ENCODE results near the gene SLC7A8.
A peak's percentile ranks its signal among the peaks of the same experiment; 100 is the strongest.

The SLC7A8 gene

DNA sequence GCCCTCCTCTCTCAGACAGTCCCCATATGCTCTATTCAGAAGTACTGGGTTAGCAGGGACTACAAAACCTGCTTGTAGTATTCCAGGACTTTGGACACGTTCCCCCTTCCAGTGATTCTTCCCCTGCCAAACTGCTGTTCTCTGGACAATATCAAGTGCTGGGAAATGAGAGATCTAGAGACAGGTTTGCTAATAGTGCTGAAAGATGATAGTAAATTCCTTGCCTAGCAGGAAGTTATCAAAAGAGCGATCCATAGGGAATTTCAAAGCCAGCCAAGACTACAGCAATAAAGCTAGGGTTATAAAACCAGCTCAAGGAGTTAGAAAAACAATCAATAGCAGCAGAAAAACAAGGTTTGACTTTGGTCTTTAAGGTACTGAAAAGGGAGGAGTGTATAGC lies 15.2 kb downstream of the SLC7A8 start:
- Histone ChIP-seq H3K36me3 (ENCODE audit: control insufficient read depth in 1 of 2, insufficient read depth in 2 of 2, low read length in 2 of 2) (no peaks in the 10 kb centered on the region), H3K4me3 (ENCODE audit: low read depth in 1 of 2, low read length in 2 of 2) (peak overlapping the region in 1 of 2 donors; percentile 21), H3K27ac (ENCODE audit: low read length) (peak overlapping the region; percentile 40), H3K27me3 (ENCODE audit: low read depth, low read length) (no peaks in the 10 kb centered on the region), H3K9me3 (ENCODE audit: control insufficient read depth in 1 of 2, low read length in 2 of 2) (no peaks in the 10 kb centered on the region), H3K4me1 (ENCODE audit: control insufficient read depth in 1 of 2, insufficient read depth in 2 of 2, low read length in 2 of 2) (peaks cover 8 to 17% of the 10 kb centered on the region in 2 donors)

- H3K27ac ChIP-seq (ENCODE audit: low read length): no peak overlapping the region
- H3K4me1 ChIP-seq (ENCODE audit: control insufficient read depth in 1 of 2, insufficient read depth in 2 of 2, low read length in 2 of 2): peaks cover 8 to 16% of the 10 kb centered on the region in 2 donors
- no peak overlapping the region for H3K4me3 ChIP-seq (ENCODE audit: low read depth in 1 of 2, low read length in 2 of 2)
- H3K9me3 ChIP-seq (ENCODE audit: control insufficient read depth in 1 of 2, low read length in 2 of 2): no peaks in the 10 kb centered on the region
- peaks cover 0 to 2% of the 10 kb centered on the region in 2 donors for H3K36me3 ChIP-seq (ENCODE audit: control insufficient read depth in 1 of 2, insufficient read depth in 2 of 2, low read length in 2 of 2)
- H3K27me3 ChIP-seq (ENCODE audit: low read depth, low read length): no peaks in the 10 kb centered on the region
These were observed 16.2 kb downstream of the SLC7A8 start for GRCh38 chr14:23167116-23167847.

DNA sequence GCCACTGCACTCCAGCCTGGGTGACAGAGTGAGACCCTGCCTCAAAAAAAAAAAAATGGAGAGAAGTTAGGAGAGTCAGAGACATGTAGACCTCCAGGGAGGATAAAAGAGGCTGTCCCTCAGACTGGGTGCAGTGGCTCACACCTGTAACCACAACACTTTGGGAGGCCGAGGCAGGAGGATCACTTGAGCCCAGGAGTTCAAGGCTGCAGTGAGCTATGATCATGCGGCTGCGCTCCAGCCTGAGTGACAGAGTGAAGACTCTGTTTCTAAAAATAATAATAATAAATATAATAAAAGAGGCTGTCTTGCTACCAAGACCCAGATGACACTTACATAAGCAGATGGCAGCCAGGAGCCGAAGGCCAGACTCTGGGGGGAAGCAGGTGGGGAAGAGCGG lies 18.5 kb downstream of the SLC7A8 start:
- Histone ChIP-seq H3K4me3 (ENCODE audit: low read depth in 1 of 2, low read length in 2 of 2) (no peak overlapping the region), H3K4me1 (ENCODE audit: control insufficient read depth in 1 of 2, insufficient read depth in 2 of 2, low read length in 2 of 2) (peaks cover 11 to 12% of the 10 kb centered on the region in 2 donors), H3K9me3 (ENCODE audit: control insufficient read depth in 1 of 2, low read length in 2 of 2) (no peaks in the 10 kb centered on the region), H3K36me3 (ENCODE audit: control insufficient read depth in 1 of 2, insufficient read depth in 2 of 2, low read length in 2 of 2) (peaks cover 0 to 3% of the 10 kb centered on the region in 2 donors), H3K27ac (ENCODE audit: low read length) (no peak overlapping the region), H3K27me3 (ENCODE audit: low read depth, low read length) (no peaks in the 10 kb centered on the region)

- Histone ChIP-seq H3K4me1 (ENCODE audit: control insufficient read depth in 1 of 2, insufficient read depth in 2 of 2, low read length in 2 of 2) (peaks cover 11 to 12% of the 10 kb centered on the region in 2 donors), H3K27ac (ENCODE audit: low read length) (peak overlapping the region; percentile 25)
These were observed 19.2 kb downstream of the SLC7A8 start for GRCh38 chr14:23164250-23164649.

GRCh38 chr14:23163830-23164229 lies 19.6 kb downstream of the SLC7A8 start:
- Histone ChIP-seq H3K9me3 (ENCODE audit: control insufficient read depth in 1 of 2, low read length in 2 of 2) (no peaks in the 10 kb centered on the region), H3K36me3 (ENCODE audit: control insufficient read depth in 1 of 2, insufficient read depth in 2 of 2, low read length in 2 of 2) (peaks cover 0 to 3% of the 10 kb centered on the region in 2 donors), H3K4me1 (ENCODE audit: control insufficient read depth in 1 of 2, insufficient read depth in 2 of 2, low read length in 2 of 2) (peaks cover 11 to 12% of the 10 kb centered on the region in 2 donors)

More at GRCh38 chr14:23164250-23164649, 19.2 kb downstream of the SLC7A8 start:
- Histone ChIP-seq H3K4me3 (ENCODE audit: low read depth in 1 of 2, low read length in 2 of 2) (no peak overlapping the region), H3K27me3 (ENCODE audit: low read depth, low read length) (no peaks in the 10 kb centered on the region), H3K9me3 (ENCODE audit: control insufficient read depth in 1 of 2, low read length in 2 of 2) (no peaks in the 10 kb centered on the region), H3K36me3 (ENCODE audit: control insufficient read depth in 1 of 2, insufficient read depth in 2 of 2, low read length in 2 of 2) (peaks cover 0 to 3% of the 10 kb centered on the region in 2 donors)

DNA sequence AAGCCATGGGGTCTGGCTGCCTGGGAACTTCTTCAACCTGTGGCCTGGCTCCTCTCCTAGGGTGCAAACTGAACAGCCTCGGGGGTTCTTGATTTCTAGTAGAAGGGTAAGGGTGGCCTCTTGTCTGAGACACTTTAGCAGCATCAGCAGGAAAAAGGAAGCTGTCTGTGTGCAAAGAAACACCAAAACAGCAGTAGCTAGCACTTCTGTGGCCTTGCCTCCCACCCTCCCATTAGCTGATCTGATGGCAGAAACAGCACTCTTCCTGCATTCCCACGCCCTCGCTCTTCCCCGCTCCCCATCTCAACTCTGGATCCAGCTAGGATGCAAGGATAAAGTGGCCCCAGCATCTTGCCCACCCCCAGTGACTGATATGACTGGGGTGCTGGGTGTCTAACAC lies 20.7 kb downstream of the SLC7A8 start:
- H3K27ac ChIP-seq (ENCODE audit: low read length): no peak overlapping the region

More at GRCh38 chr14:23163830-23164229, 19.6 kb downstream of the SLC7A8 start:
- Histone ChIP-seq H3K27ac (ENCODE audit: low read length) (peak overlapping the region; percentile 25), H3K27me3 (ENCODE audit: low read depth, low read length) (no peaks in the 10 kb centered on the region), H3K4me3 (ENCODE audit: low read depth in 1 of 2, low read length in 2 of 2) (no peak overlapping the region)

GRCh38 chr14:23162005-23162404 lies 21.5 kb downstream of the SLC7A8 start:
- no peak overlapping the region for H3K4me3 ChIP-seq (ENCODE audit: low read depth in 1 of 2, low read length in 2 of 2)
- peaks cover 0 to 5% of the 10 kb centered on the region in 2 donors for H3K4me1 ChIP-seq (ENCODE audit: control insufficient read depth in 1 of 2, insufficient read depth in 2 of 2, low read length in 2 of 2)
- no peaks in the 10 kb centered on the region for H3K27me3 ChIP-seq (ENCODE audit: low read depth, low read length)
- H3K27ac ChIP-seq (ENCODE audit: low read length): no peak overlapping the region
- no peaks in the 10 kb centered on the region for H3K9me3 ChIP-seq (ENCODE audit: control insufficient read depth in 1 of 2, low read length in 2 of 2)
- H3K36me3 ChIP-seq (ENCODE audit: control insufficient read depth in 1 of 2, insufficient read depth in 2 of 2, low read length in 2 of 2): peaks cover 0 to 3% of the 10 kb centered on the region in 2 donors

More for the DNA sequence above, 20.7 kb downstream of the SLC7A8 start:
- H3K27me3 ChIP-seq (ENCODE audit: low read depth, low read length): no peaks in the 10 kb centered on the region
- peaks cover 4 to 12% of the 10 kb centered on the region in 2 donors for H3K4me1 ChIP-seq (ENCODE audit: control insufficient read depth in 1 of 2, insufficient read depth in 2 of 2, low read length in 2 of 2)
- no peaks in the 10 kb centered on the region for H3K9me3 ChIP-seq (ENCODE audit: control insufficient read depth in 1 of 2, low read length in 2 of 2)
- H3K36me3 ChIP-seq (ENCODE audit: control insufficient read depth in 1 of 2, insufficient read depth in 2 of 2, low read length in 2 of 2): peaks cover 0 to 3% of the 10 kb centered on the region in 2 donors
- no peak overlapping the region for H3K4me3 ChIP-seq (ENCODE audit: low read depth in 1 of 2, low read length in 2 of 2)

- Histone ChIP-seq H3K27me3 (ENCODE audit: low read depth, low read length) (no peaks in the 10 kb centered on the region), H3K36me3 (ENCODE audit: control insufficient read depth in 1 of 2, insufficient read depth in 2 of 2, low read length in 2 of 2) (peaks cover 0 to 3% of the 10 kb centered on the region in 2 donors), H3K27ac (ENCODE audit: low read length) (peak overlapping the region; percentile 69), H3K4me3 (ENCODE audit: low read depth in 1 of 2, low read length in 2 of 2) (no peak overlapping the region), H3K4me1 (ENCODE audit: control insufficient read depth in 1 of 2, insufficient read depth in 2 of 2, low read length in 2 of 2) (peaks cover 0 to 4% of the 10 kb centered on the region in 2 donors), H3K9me3 (ENCODE audit: control insufficient read depth in 1 of 2, low read length in 2 of 2) (no peaks in the 10 kb centered on the region)
These were observed 22.4 kb downstream of the SLC7A8 start for GRCh38 chr14:23160924-23161522.

DNA sequence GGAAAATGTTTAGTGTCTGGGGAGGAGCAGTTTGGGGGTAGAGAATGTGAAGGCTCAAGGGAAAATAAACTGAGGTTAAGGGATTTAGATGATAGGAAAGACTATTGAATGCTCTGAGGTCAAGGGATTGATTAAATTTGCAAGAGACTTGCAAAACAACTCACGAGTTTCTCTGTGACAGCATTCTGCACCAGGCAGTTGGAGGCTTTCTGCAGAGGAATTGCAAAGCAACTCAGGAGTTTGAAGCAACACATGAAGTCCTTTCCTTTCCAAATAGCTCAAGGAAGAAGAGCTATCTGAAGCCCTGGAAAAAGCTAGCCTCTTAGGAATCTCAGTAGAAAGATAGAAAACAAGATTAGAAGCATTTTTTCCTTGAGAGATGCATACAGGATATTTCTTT lies 23.9 kb downstream of the SLC7A8 start:
- H3K4me1 ChIP-seq (ENCODE audit: control insufficient read depth in 1 of 2, insufficient read depth in 2 of 2, low read length in 2 of 2): peaks cover 5 to 19% of the 10 kb centered on the region in 2 donors
- no peak overlapping the region for H3K4me3 ChIP-seq (ENCODE audit: low read depth in 1 of 2, low read length in 2 of 2)
- H3K27me3 ChIP-seq (ENCODE audit: low read depth, low read length): no peaks in the 10 kb centered on the region
- no peaks in the 10 kb centered on the region for H3K9me3 ChIP-seq (ENCODE audit: control insufficient read depth in 1 of 2, low read length in 2 of 2)
- H3K36me3 ChIP-seq (ENCODE audit: control insufficient read depth in 1 of 2, insufficient read depth in 2 of 2, low read length in 2 of 2): peaks cover 0 to 3% of the 10 kb centered on the region in 2 donors
- no peak overlapping the region for H3K27ac ChIP-seq (ENCODE audit: low read length)

DNA sequence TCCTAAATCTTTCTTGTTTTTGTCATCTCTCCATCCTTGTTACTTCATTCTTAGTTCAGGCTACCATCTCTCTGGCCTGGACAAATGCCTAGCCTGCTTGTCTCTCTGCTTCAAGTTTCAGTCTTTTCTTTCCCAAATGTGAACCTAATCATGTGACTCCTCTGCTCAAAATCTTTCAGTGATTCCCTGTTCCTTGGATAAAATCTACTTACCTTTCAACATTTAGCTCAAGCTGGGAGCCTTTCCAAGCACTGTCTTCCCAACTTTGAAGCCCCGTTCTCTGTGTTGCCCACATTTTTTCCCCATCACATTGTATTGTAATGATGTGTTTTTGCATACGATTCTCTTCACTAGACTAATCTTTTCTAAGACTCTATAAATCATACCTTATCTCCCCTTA lies 24.7 kb downstream of the SLC7A8 start:
- Histone ChIP-seq H3K27ac (ENCODE audit: low read length) (no peak overlapping the region), H3K4me1 (ENCODE audit: control insufficient read depth in 1 of 2, insufficient read depth in 2 of 2, low read length in 2 of 2) (peaks cover 5 to 26% of the 10 kb centered on the region in 2 donors), H3K9me3 (ENCODE audit: control insufficient read depth in 1 of 2, low read length in 2 of 2) (no peaks in the 10 kb centered on the region), H3K27me3 (ENCODE audit: low read depth, low read length) (no peaks in the 10 kb centered on the region), H3K36me3 (ENCODE audit: control insufficient read depth in 1 of 2, insufficient read depth in 2 of 2, low read length in 2 of 2) (peaks cover 0 to 3% of the 10 kb centered on the region in 2 donors), H3K4me3 (ENCODE audit: low read depth in 1 of 2, low read length in 2 of 2) (no peak overlapping the region)

- H3K4me1 ChIP-seq (ENCODE audit: control insufficient read depth in 1 of 2, insufficient read depth in 2 of 2, low read length in 2 of 2): peaks cover 13 to 29% of the 10 kb centered on the region in 2 donors
- no peaks in the 10 kb centered on the region for H3K27me3 ChIP-seq (ENCODE audit: low read depth, low read length)
- H3K36me3 ChIP-seq (ENCODE audit: control insufficient read depth in 1 of 2, insufficient read depth in 2 of 2, low read length in 2 of 2): no peaks in the 10 kb centered on the region
- peak overlapping the region in 1 of 2 donors; percentile 33 for H3K4me3 ChIP-seq (ENCODE audit: low read depth in 1 of 2, low read length in 2 of 2)
- H3K9me3 ChIP-seq (ENCODE audit: control insufficient read depth in 1 of 2, low read length in 2 of 2): no peaks in the 10 kb centered on the region
- peak overlapping the region; percentile 93 for H3K27ac ChIP-seq (ENCODE audit: low read length)
These were observed 28.4 kb downstream of the SLC7A8 start for GRCh38 chr14:23154964-23155587.
